ENCODE results near the gene CGAS. TPM values are rescaled to one million over a fixed set of nuclear protein-coding genes. Genes with fewer than 3 reads are reported as not detected.

Gene CGAS
- total and polyA plus RNA-seq, 2 of the 4 experiments (the other 2 are of a cell fraction) = 1.5 to 1.6 TPM

- Histone ChIP-seq H4K5ac (ENCODE audit: low read depth, low read length) (peak overlapping the region; percentile 56; the same call in 1 of the 2 replicates), H3K9me1 (ENCODE audit: insufficient read depth, low read length) (no peaks in the 10 kb centered on the region), H2AK9ac (replicated peaks; ENCODE audit: low read depth, low read length, poor library complexity) (no peak overlapping the region), H2BK20ac (ENCODE audit: low read depth, low read length) (peak overlapping the region; percentile 42; the same call in 1 of the 2 replicates), H4K8ac (ENCODE audit: low read depth in 2 of 2, low read length in 2 of 2) (peak overlapping the region; percentile 47 to 78; a peak in 3 of 4 replicates), H2BK15ac (ENCODE audit: low read depth, low read length) (peak overlapping the region; percentile 35; the same call in 1 of the 3 replicates), H4K20me1 (ENCODE audit: insufficient read depth, low read length) (no peaks in the 10 kb centered on the region), H3K36me3 (ENCODE audit: control insufficient read depth, insufficient read depth, low read length) (no peaks in the 10 kb centered on the region), H3K23ac (ENCODE audit: low read depth, low read length) (peak overlapping the region; percentile 18; the same call in 1 of the 2 replicates), H2BK120ac (ENCODE audit: low read depth, low read length) (peak overlapping the region; percentile 52), H3K4me1 (ENCODE audit: control insufficient read depth, insufficient read depth, low read length) (no peaks in the 10 kb centered on the region), H2BK5ac (ENCODE audit: low read depth, low read length, poor library complexity, severe bottlenecking) (no peak overlapping the region), H3K56ac (ENCODE audit: extremely low read depth, insufficient read depth, low read length) (no peak overlapping the region; the same call in 1 of the 2 replicates), H3K14ac (replicated peaks; ENCODE audit: low read depth, low read length) (peak overlapping the region; percentile 84), H3K18ac (ENCODE audit: low read depth, low read length) (no peak overlapping the region; the same call in 1 of the 2 replicates), H3K27ac (ENCODE audit: insufficient read depth, low read length) (peak overlapping the region; percentile 30; the same call in 1 of the 2 replicates), H3K79me1 (ENCODE audit: low read depth in 1 of 2, low read length in 2 of 2) (no peaks in the 10 kb centered on the region), H3K4me3 (ENCODE audit: insufficient read depth, low read depth, low read length) (peak overlapping the region; percentile 45), H2AFZ (replicated peaks; ENCODE audit: low read length, poor library complexity) (peak overlapping the region; percentile 91), H4K91ac (ENCODE audit: insufficient read depth, low read depth, low read length) (peak overlapping the region; percentile 19), H2AK5ac (ENCODE audit: low read depth, low read length) (no peak overlapping the region), H3K4ac (ENCODE audit: low read depth, low read length) (peak overlapping the region; percentile 54; the same call in 1 of the 2 replicates), H3K4me2 (ENCODE audit: low read depth, low read length) (peak overlapping the region; percentile 83), H3K9me3 (ENCODE audit: control insufficient read depth, insufficient read depth, low read length) (no peaks in the 10 kb centered on the region), H3K27me3 (ENCODE audit: control insufficient read depth, insufficient read depth, low read length) (no peaks in the 10 kb centered on the region), H3K9ac (ENCODE audit: low read depth, low read length) (peak overlapping the region; percentile 10)
- dilution Hi-C loops (cut with HindIII; ENCODE audit: low sequenced_read_pairs, unreplicated experiment) (no loop called here), intact Hi-C loops (cut with micrococcal nuclease) (loop anchor here (1.0 to 5.0 kb wide), 3 partner anchors 21 to 104 kb away; partner anchors contain the start of gene CGAS), in situ Hi-C loops (cut with MboI; ENCODE audit: low sequenced_read_pairs) (no loop called here)
- DNase-seq = peak; percentile 51
- no TSS peak for BruUV-seq (replicated peaks)
- peak; percentile 92 for ATAC-seq (ENCODE audit: low read depth)
- CTCF ChIA-PET = interaction anchor here (0.7 to 1.6 kb wide), 7 partner anchors 11 to 773 kb away, joined by 3 to 5 read pairs (median 4); no protein-coding TSS in a partner anchor
- peak; percentile 56 for TF ChIP-seq MAFK (IDR thresholded peaks at IDR 0.05; ENCODE audit: low read depth, low read length)
- TF ChIP-seq MXI1 (IDR thresholded peaks at IDR 0.05; ENCODE audit: borderline replicate concordance, low read depth, low read length) = no peak
- peak; percentile 32; the same call in 1 of the 2 replicates for TF ChIP-seq SMC3 (IDR thresholded peaks at IDR 0.05; ENCODE audit: low read depth, low read length)
- TF ChIP-seq, protein P1, sequence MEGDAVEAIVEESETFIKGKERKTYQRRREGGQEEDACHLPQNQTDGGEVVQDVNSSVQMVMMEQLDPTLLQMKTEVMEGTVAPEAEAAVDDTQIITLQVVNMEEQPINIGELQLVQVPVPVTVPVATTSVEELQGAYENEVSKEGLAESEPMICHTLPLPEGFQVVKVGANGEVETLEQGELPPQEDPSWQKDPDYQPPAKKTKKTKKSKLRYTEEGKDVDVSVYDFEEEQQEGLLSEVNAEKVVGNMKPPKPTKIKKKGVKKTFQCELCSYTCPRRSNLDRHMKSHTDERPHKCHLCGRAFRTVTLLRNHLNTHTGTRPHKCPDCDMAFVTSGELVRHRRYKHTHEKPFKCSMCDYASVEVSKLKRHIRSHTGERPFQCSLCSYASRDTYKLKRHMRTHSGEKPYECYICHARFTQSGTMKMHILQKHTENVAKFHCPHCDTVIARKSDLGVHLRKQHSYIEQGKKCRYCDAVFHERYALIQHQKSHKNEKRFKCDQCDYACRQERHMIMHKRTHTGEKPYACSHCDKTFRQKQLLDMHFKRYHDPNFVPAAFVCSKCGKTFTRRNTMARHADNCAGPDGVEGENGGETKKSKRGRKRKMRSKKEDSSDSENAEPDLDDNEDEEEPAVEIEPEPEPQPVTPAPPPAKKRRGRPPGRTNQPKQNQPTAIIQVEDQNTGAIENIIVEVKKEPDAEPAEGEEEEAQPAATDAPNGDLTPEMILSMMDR (conservative IDR thresholded peaks at IDR 0.05; ENCODE audit: low read depth, low read length) = peak; percentile 69
- TF ChIP-seq RAD21 (IDR thresholded peaks at IDR 0.05; ENCODE audit: low read length) = peak; percentile 67
- WGBS, 2 experiments (ENCODE audit: extremely low coverage in 2 of 2, insufficient read length in 1 of 2) = 3% methylated on average over 21 of the region's 38 CpGs; no CpG with 5 or more reads in 1 of the 2 experiments
- POLR2A ChIA-PET (ENCODE audit: unreplicated experiment) = no interaction called here
Measured at GRCh38 chr6:73388800-73389512, 63.1 kb downstream of the CGAS start.

All from IMR-90 (cell line).